RPMI7951 (cell line): ENCODE results near the gene SIRT7. TPM values are rescaled to one million over a fixed set of nuclear protein-coding genes. Genes with fewer than 3 reads are reported as not detected.
A peak's percentile ranks its signal among the peaks of the same experiment; 100 is the strongest.

Experiments
- DNase-seq: peaks from one replicate; pipeline ENCODE4 v3.0.0-alpha.2; 2012; ENCODE audit warnings: low read depth
- total RNA-seq: library from RNA; depleted of rRNA; stranded (reverse); fragments of >200 nt; shearing (Covaris generic); gene quantifications from 2 replicates; pipeline ENCODE4 v1.2.3, GENCODE V29; 2014

Gene SIRT7
- total RNA-seq, 1 experiment from 2014 or later: 10.0 TPM

GRCh38 chr17:81888105-81888987 is 29.6 kb downstream of the SIRT7 start:
- DNase-seq: no peak

- peak; percentile 97 for DNase-seq
These were observed 32.0 kb downstream of the SIRT7 start for GRCh38 chr17:81885869-81886548.

GRCh38 chr17:81885454-81885853 is 32.5 kb downstream of the SIRT7 start:
- DNase-seq: no peak

- DNase-seq: no peak
These were observed 33.0 kb downstream of the SIRT7 start for GRCh38 chr17:81884968-81885367.

- peak; percentile 56 for DNase-seq
These were observed 33.5 kb downstream of the SIRT7 start for GRCh38 chr17:81884520-81884919.

GRCh38 chr17:81879121-81879520 is 38.9 kb downstream of the SIRT7 start:
- no peak for DNase-seq

- DNase-seq: no peak
These were observed 39.7 kb downstream of the SIRT7 start for GRCh38 chr17:81878294-81878693.

GRCh38 chr17:81877569-81877968 is 40.4 kb downstream of the SIRT7 start:
- no peak for DNase-seq

GRCh38 chr17:81871387-81872230 is 46.4 kb downstream of the SIRT7 start:
- peak; percentile 84 for DNase-seq

GRCh38 chr17:81870981-81871386 is 47.0 kb downstream of the SIRT7 start, which contains the start of gene ARHGDIA:
TSS of gene ARHGDIA (minus strand) at chr17:81871337. CDS start at chr17:81869930, 1,407 bp downstream.
- no peak for DNase-seq

- peak; percentile 63 for DNase-seq
These were observed 47.6 kb downstream of the SIRT7 start for GRCh38 chr17:81870131-81870980.

- DNase-seq: no peak
These were observed 48.5 kb downstream of the SIRT7 start for GRCh38 chr17:81869221-81870130.

GRCh38 chr17:81868674-81869220 is 49.2 kb downstream of the SIRT7 start:
- peak; percentile 69 for DNase-seq

GRCh38 chr17:81867991-81868673 is 49.8 kb downstream of the SIRT7 start:
- DNase-seq: peak; percentile 35

GRCh38 chr17:81867170-81867990 is 50.6 kb downstream of the SIRT7 start:
- peak; percentile 77 for DNase-seq

GRCh38 chr17:81866440-81867169 is 51.4 kb downstream of the SIRT7 start:
- DNase-seq: no peak

GRCh38 chr17:81865733-81866439 is 52.1 kb downstream of the SIRT7 start:
- no peak for DNase-seq
